Central memory CD4-positive, alpha-beta T cell (primary cell): Measurements from ENCODE around the gene CYP1A2.
"Not testable (repeated sequence)": the region's sequence is repeated elsewhere in the genome, so short reads cannot be mapped to it uniquely, and the experiment has no call there.

ENCODE experiments used
- DNase-seq: peaks from one replicate; pipeline ENCODE4 v3.0.0; 2022
- total RNA-seq, 3 experiments: gene quantifications; one replicate each; lab custom pipeline; 2026; lab: John Stamatoyannopoulos, UW

Gene CYP1A2, protein sequence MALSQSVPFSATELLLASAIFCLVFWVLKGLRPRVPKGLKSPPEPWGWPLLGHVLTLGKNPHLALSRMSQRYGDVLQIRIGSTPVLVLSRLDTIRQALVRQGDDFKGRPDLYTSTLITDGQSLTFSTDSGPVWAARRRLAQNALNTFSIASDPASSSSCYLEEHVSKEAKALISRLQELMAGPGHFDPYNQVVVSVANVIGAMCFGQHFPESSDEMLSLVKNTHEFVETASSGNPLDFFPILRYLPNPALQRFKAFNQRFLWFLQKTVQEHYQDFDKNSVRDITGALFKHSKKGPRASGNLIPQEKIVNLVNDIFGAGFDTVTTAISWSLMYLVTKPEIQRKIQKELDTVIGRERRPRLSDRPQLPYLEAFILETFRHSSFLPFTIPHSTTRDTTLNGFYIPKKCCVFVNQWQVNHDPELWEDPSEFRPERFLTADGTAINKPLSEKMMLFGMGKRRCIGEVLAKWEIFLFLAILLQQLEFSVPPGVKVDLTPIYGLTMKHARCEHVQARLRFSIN
- total RNA-seq: 0 reads per million in 3 experiments

DNA sequence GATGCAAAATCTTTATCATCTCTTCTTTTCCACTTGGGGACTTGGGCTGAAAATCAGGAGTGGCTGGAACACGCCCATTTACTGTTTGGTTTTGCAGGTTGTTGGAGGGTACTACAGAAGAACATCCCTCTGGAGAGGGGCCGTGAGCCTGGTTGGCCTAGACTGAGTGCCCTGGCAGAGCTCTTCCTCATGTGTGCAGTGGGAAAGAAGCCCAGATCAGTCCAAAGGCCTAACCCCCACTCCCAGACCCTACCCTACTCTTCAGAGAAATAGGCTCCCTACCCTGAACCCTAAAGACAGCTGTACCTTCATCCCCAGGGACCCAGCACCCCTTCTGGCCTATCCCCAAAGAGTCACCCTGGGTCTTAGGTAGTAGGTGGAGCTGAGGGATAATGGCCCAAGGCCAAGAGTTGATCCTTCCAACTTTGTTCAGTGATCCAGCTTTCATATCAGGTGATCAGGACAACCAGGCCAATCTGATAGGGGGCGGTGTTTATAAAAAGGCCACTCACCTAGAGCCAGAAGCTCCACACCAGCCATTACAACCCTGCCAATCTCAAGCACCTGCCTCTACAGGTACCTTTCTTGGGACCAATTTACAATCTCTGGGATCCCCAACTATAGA lies at the start of gene CYP1A2:
CYP1A2 (plus strand) TSS at position 524 of the 625 bp plus-strand sequence. CDS start 894 bp downstream, outside the sequence.
- no peak for DNase-seq

DNA sequence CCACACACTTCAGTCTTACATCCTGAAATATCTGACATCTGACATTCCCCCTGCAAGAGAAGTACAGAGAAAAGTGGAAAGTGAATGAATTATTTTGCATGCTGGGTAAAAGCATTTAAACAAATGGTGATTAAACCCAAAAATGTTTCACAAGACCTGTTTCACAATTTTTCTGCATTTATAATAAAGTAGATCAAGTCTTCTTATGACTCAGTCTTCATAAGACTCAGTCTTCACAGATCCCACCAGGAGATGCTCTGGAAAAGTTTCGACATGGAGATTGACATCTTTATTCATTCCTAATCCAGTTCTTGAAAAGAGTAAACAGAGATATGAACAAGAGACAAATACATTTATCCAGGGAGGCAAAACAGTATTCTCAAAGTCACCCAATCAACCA lies 39.6 kb upstream of the CYP1A2 start:
- DNase-seq: no peak

DNA sequence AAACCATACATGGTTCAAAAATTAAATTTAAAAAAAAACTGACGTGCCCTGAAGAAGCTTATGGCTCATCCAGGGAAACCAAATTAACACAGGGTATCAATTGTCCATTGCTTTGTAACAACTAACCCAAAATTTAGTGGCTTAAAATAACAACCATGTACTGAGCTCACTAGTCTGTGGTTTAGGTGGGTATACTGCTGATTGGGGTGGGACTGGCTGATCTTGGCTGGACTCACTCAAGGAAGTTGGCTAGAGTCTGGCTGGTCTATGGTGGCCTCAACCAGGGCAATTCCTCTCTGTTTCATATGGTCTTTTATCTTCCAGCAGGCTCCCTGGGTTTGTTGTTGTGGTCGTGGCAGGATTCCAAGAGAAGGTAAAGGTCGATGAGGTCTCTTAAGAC lies 38.8 kb upstream of the CYP1A2 start:
- DNase-seq: no peak

GRCh38 chr15:74710319-74711094 lies 38.1 kb upstream of the CYP1A2 start:
- no peak for DNase-seq

DNA sequence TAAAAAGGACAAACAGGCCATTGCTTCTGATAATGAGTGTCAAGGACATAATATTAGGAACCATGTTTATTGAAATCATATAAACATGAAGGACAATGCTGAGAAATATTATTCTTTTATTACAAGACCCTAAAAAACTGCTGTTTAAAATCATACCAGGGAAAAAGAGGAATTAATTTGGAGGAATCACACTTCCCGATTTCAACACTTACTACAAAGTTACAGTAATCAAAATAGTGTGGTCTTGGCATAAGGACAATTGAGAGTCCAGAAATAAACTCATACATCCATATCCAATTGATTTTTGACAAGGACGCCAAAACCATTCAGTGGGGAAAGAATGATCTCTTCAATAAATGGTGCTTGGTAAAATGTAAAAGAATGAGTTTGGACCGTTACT lies 36.3 kb upstream of the CYP1A2 start:
- no peak for DNase-seq

- DNase-seq: no peak
These were observed 32.0 kb upstream of the CYP1A2 start for GRCh38 chr15:74716651-74717050.

DNA sequence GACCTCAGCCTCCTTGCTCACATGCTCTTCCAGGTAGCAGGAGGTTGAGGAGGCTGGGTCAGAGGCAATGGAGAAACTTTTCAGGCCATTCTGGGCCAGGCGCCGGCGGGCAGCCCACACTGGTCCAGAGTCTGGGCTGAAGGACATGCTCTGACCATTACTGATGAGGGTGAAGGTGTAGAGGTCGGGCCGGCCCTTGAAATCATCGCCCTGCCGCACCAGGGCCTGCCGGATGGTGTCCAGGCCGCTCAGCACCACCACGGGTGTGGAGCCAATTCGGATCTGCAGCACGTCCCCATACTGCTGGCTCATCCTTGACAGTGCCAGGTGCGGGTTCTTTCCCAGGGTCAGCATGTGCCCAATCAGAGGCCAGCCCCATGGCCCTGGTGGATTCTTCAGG lies 26.1 kb upstream of the CYP1A2 start:
- no peak for DNase-seq

DNA sequence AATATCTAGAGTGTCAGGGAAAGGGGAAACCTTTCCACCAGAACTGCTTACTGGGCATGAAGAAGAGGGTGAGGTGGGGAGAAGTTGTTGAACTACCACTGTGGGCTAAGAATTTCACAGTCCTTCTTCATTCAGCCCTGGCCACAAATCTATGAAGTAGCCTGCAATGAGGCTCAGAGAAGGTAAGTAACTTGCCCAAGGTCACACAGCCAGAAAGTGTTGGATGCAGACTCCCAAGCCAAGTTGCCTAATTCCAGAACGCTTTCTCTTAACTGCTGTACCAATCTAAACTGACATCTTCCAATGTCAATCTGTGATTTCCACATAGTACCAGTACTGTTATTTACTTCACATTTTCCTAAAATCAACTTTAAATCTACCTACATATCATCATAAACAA lies 25.5 kb upstream of the CYP1A2 start:
- DNase-seq: no peak

- peak; percentile 18 for DNase-seq
These were observed 24.8 kb upstream of the CYP1A2 start for GRCh38 chr15:74723754-74724334.

- no peak for DNase-seq
These were observed 23.9 kb upstream of the CYP1A2 start for GRCh38 chr15:74724570-74725224.

DNA sequence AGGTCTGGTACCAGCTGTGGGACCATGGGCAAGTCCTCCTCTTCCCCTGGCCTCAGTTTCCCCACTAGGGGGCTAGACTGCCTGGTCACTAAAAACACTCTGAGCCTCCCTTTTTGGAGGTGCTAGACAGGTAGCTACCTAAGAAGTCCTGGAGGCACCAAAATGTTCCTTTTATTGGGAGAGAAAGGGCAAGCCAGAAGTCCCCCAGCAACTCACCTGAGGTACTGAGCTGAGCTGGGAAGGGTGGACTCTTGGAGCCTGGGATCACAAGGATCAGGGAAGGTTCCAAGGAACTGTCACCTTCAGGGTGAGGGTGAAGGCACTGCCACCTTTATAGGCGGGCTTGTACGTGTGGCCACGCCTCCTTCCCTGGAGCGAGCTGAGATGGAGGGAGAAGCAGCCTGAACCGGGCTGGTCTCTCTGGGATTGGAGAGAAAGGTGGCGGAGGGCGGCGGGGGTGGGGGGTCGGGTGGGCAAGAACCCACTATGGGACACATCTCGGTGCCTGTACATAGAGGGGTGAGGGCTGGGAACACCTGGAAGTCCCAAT lies 23.3 kb upstream of the CYP1A2 start, which contains the start of gene CYP1A1:
CYP1A1 (minus strand) TSS at position 304 of the 550 bp plus-strand sequence. CDS start 2,431 bp downstream, outside the sequence.
- DNase-seq: no peak

DNA sequence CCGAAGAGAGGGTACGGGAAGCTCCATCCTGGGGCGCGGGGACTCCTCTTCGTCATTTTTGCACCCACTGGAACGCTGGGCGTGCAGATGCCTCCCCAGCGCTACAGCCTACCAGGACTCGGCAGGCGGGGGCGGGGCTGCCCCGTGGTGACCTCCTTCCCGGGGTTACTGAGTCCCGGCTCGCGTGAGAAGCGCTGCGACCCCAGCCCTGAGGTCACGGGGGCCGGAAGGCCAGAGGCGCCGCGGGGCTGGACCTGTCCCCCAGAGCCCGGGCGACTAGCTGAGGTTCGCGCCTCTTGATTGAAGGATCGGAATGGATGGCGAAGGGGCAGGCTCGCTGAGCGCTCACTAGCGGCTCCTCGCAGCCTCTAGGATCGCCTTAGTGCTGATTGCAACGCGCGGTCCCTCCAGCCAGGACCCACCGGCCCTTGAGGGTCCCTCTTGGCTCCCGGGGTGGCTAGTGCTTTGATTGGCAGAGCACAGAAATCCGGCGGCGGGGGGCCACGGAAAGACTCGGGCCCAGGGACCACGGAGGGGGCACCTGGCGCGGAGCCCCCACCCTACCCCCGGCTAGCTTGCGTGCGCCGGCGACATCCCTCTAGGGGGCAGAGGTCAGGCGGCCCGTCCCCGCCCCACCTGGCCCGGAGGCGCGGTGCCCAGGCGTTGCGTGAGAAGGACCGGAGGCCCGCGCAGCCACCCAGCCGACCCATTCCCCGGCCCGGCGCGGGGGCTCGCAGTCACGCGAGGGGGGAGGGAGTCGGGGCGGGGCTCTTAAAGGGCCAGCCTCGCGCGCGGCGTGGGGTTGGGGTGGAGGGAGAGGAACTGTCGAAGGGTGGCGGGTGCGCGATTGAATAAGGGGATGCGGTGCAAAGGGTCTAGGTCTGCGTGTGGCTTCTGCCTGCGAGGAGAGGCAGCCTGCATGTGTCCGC lies 22.5 kb upstream of the CYP1A2 start:
- DNase-seq: peak; percentile 26

DNA sequence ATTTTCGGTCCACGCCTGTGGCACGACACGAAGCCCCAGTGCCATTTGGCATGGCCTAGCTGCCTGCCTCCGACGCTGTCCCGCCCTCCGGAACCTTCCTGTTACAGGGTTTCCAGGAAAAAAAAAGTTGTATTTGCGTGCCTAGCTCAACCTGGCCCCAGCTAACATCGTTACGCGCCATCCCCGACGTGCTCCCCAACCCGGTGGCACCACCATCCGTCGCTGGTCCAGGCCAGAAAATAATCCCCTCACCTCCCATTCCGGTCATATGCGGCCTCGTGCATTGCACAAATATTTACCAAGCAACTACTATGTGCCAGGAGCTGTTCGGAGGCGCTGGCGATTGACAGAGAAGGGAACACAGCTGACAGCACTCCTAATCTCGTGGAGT lies 21.9 kb upstream of the CYP1A2 start:
- DNase-seq: no peak

DNA sequence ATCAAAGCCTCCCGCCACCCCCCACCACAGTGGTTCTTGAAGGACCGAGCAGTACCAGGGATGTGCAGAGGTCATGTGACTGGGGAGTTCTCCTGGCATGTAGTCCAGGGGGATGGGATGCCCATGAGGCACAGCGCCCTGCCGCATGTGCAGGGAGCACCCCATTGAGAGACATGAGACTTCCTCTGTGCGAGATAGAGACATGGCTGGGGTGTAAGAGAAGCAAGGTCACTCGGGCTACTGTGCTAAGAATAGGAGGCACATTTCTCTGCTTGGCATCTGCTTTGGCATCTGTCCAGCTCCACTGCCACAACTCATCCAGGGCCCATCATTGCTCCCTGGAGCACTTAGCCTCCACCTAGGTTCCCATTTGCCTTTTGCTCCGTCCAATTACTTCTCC lies 20.9 kb upstream of the CYP1A2 start:
- no peak for DNase-seq

GRCh38 chr15:74728699-74729098 lies 19.9 kb upstream of the CYP1A2 start:
- DNase-seq: not testable (repeated sequence)

DNA sequence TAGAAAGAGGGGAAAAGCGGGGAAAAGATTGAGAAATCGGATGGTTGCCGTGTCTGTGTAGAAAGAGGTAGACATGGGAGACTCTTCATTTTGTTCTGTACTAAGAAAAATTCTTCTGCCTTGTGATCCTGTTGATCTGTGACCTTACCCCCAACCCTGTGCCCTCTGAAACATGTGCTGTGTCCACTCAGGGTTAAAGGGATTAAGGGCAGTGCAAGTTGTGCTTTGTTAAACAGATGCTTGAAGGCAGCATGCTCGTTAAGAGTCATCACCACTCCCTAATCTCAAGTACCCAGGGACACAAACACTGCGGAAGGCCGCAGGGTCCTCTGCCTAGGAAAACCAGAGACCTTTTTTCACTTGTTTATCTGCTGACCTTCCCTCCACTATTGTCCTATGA lies 19.3 kb upstream of the CYP1A2 start:
- DNase-seq: not testable (repeated sequence)

GRCh38 chr15:74730619-74731316 lies 17.9 kb upstream of the CYP1A2 start:
- DNase-seq: no peak

GRCh38 chr15:74732846-74733245 lies 15.8 kb upstream of the CYP1A2 start:
- no peak for DNase-seq

- no peak for DNase-seq
These were observed 15.4 kb upstream of the CYP1A2 start for GRCh38 chr15:74733269-74733668.

DNA sequence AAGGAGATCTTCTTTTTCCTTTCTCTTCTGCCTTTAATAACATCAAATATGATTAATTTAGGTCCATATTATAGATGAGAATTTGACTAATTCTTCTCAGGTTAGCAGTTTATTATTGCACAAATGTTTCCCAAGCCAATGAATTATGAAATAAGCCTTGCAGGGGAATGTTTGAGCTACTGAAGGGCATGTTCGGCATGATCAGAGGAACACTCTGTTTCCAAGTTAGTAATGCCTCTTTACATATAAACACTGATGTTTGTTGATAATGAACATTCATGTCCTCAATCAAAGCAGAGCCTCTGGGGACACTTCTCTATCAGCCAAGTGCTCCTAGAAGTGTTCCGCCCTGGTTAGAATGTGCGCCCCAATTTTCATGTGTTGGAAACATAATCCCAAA lies 13.3 kb upstream of the CYP1A2 start:
- DNase-seq: no peak
